PC-3 (cell line): ENCODE data around the gene WHRN. TPM values are rescaled to one million over a fixed set of nuclear protein-coding genes. Genes with fewer than 3 reads are reported as not detected.

ENCODE experiments used
- ATAC-seq: fragments of 200-7000 bp; cut with Tn5 transposase; 2 replicates; pipeline ENCODE4 v1.9.1; 2020; ENCODE audit warnings: mild to moderate bottlenecking, moderate library complexity
- BruUV-seq: library from RNA; stranded (reverse); fragments of 400-500 nt; replicated peaks from 2 replicates; lab custom pipeline; 2021; lab: Mats Ljungman, UMichigan
- CTCF ChIA-PET: fragments of 300-600 bp; sonication (Branson Sonifier 250); formaldehyde crosslinking; loops from one replicate; lab custom pipeline; 2022; ENCODE audit warnings: antibody characterized with exemption; lab: Charles Lee
- POLR2A ChIA-PET: fragments of 300-600 bp; sonication (Branson Sonifier 250); formaldehyde crosslinking; loops from one replicate; lab custom pipeline; 2022; ENCODE audit warnings: antibody characterized with exemption; ENCODE audit not compliant: unreplicated experiment; lab: Charles Lee
- DNase-seq: peaks from one replicate; pipeline ENCODE4 v3.0.0-alpha.2; 2015
- H2AFZ ChIP-seq: fragments of 300-600 bp; sonication (generic); 2 replicates; pipeline ENCODE4 v1.6.0; 2016; ENCODE audit warnings: antibody characterized with exemption, low read length
- H3F3A ChIP-seq: fragments of 300-600 bp; sonication (generic); one replicate; pipeline ENCODE4 v1.6.0; 2017; ENCODE audit warnings: antibody characterized with exemption, low read length, control low read depth, mild to moderate bottlenecking; ENCODE audit not compliant: unreplicated experiment
- H3K27ac ChIP-seq: fragments of 300-600 bp; sonication (generic); 2 replicates; pipeline ENCODE4 v1.5.1; 2016; ENCODE audit warnings: mild to moderate bottlenecking, low read length
- H3K27me3 ChIP-seq: fragments of 300-600 bp; sonication (generic); 2 replicates; pipeline ENCODE4 v1.6.1; 2016; ENCODE audit warnings: low read length, mixed read lengths
- H3K36me3 ChIP-seq: fragments of 300-600 bp; sonication (generic); 2 replicates; pipeline ENCODE4 v1.6.1; 2016; ENCODE audit warnings: low read depth, mixed run types, low read length, mixed read lengths
- H3K4me1 ChIP-seq: fragments of 300-600 bp; sonication (generic); 2 replicates; pipeline ENCODE4 v1.5.1; 2016; ENCODE audit warnings: low read length; ENCODE audit not compliant: insufficient read depth
- H3K4me2 ChIP-seq: fragments of 300-600 bp; sonication (generic); 2 replicates; pipeline ENCODE4 v1.6.0; 2016; ENCODE audit warnings: low read length
- H3K4me3 ChIP-seq: fragments of 300-600 bp; sonication (generic); 2 replicates; pipeline ENCODE4 v1.5.1; 2016; ENCODE audit warnings: mild to moderate bottlenecking, low read length, mixed read lengths
- H3K79me2 ChIP-seq: fragments of 300-600 bp; sonication (generic); 2 replicates; pipeline ENCODE4 v1.6.1; 2017; ENCODE audit warnings: low read length, mixed read lengths
- H3K9ac ChIP-seq: fragments of 300-600 bp; sonication (generic); 2 replicates; pipeline ENCODE4 v1.6.0; 2016; ENCODE audit warnings: mild to moderate bottlenecking, low read length
- H3K9me2 ChIP-seq: fragments of 300-600 bp; sonication (generic); replicated peaks from 2 replicates; pipeline ENCODE4 v1.6.1; 2016; ENCODE audit warnings: mixed run types, low read length, mixed read lengths
- H3K9me3 ChIP-seq: fragments of 300-600 bp; sonication (generic); 2 replicates; pipeline ENCODE4 v1.6.1; 2016; ENCODE audit warnings: low read length, mixed read lengths
- H4K20me1 ChIP-seq: fragments of 300-600 bp; sonication (generic); 2 replicates; pipeline ENCODE4 v1.6.1; 2016; ENCODE audit warnings: low read length, mixed read lengths
- CTCF ChIP-seq: fragments of 300-600 bp; sonication (generic); conservative IDR thresholded peaks from 2 replicates; pipeline ENCODE4 v1.5.1; 2017; ENCODE audit warnings: antibody characterized with exemption, low read depth, mild to moderate bottlenecking, low read length
- EZH2 ChIP-seq: fragments of 300-600 bp; sonication (generic); IDR thresholded peaks from one replicate; pipeline ENCODE4 v1.6.1; 2017; ENCODE audit warnings: antibody characterized with exemption, mild to moderate bottlenecking, low read length; ENCODE audit not compliant: unreplicated experiment
- EZH2phosphoT487 ChIP-seq: fragments of 300-600 bp; sonication (generic); IDR thresholded peaks from 2 replicates; pipeline ENCODE4 v1.6.1; 2018; ENCODE audit warnings: mild to moderate bottlenecking, antibody characterized with exemption, low read length, borderline replicate concordance
- intact Hi-C: fragments of 100-400 bp; cut with micrococcal nuclease; formaldehyde crosslinking; loops from 2 replicates; pipeline ENCODE4 v1.9.0; 2023
- total RNA-seq: library from RNA; depleted of rRNA; stranded (reverse); fragments of >200 nt; gene quantifications from 2 replicates; pipeline ENCODE4 v1.2.3, GENCODE V29; 2014

Gene WHRN
- total RNA-seq, 1 experiment from 2014 or later, result 10.5 TPM

GRCh38 chr9:114445616-114446015, 59.7 kb downstream of the WHRN start:
- no peak overlapping the region for H3K4me2 ChIP-seq
- H2AFZ ChIP-seq, result no peak overlapping the region
- no peaks in the 10 kb centered on the region for H3K36me3 ChIP-seq
- H3K4me3 ChIP-seq, result no peak overlapping the region
- H4K20me1 ChIP-seq, result no peaks in the 10 kb centered on the region
- POLR2A ChIA-PET, result no interaction called here
- no peaks in the 10 kb centered on the region for H3F3A ChIP-seq
- H3K4me1 ChIP-seq, result peaks cover 7% of the 10 kb centered on the region; the same call in 1 of the 2 replicates
- BruUV-seq, result no TSS peak
- CTCF ChIA-PET, result no interaction called here
- no peaks in the 10 kb centered on the region for H3K79me2 ChIP-seq
- H3K9me2 ChIP-seq, result no peaks in the 10 kb centered on the region
- no peaks in the 10 kb centered on the region for H3K27me3 ChIP-seq
- H3K9me3 ChIP-seq, result no peaks in the 10 kb centered on the region
- TF ChIP-seq EZH2 (no peak), CTCF (no peak), EZH2phosphoT487 (no peak)
- ATAC-seq (no peak), DNase-seq (no peak)
- intact Hi-C loops, result no loop called here
- H3K27ac ChIP-seq, result no peak overlapping the region
- no peak overlapping the region for H3K9ac ChIP-seq

GRCh38 chr9:114442022-114442421, 63.3 kb downstream of the WHRN start:
- H3K4me1 ChIP-seq, result peaks cover 7% of the 10 kb centered on the region; the same call in 1 of the 2 replicates
- H3K27me3 ChIP-seq, result no peaks in the 10 kb centered on the region
- H3K9me3 ChIP-seq, result no peaks in the 10 kb centered on the region
- ATAC-seq (no peak), DNase-seq (no peak)
- intact Hi-C loops, result no loop called here
- no peaks in the 10 kb centered on the region for H3K79me2 ChIP-seq
- H3K9me2 ChIP-seq, result no peaks in the 10 kb centered on the region
- no peak overlapping the region for H3K4me2 ChIP-seq
- ChIA-PET CTCF (no interaction called here), POLR2A (no interaction called here)
- H3K9ac ChIP-seq, result no peak overlapping the region
- H2AFZ ChIP-seq, result no peak overlapping the region
- no peak overlapping the region for H3K4me3 ChIP-seq
- no TSS peak for BruUV-seq
- no peaks in the 10 kb centered on the region for H3F3A ChIP-seq
- H4K20me1 ChIP-seq, result no peaks in the 10 kb centered on the region
- no peak overlapping the region for H3K27ac ChIP-seq
- TF ChIP-seq EZH2phosphoT487 (no peak), EZH2 (no peak), CTCF (no peak)
- H3K36me3 ChIP-seq, result no peaks in the 10 kb centered on the region

GRCh38 chr9:114437401-114437893, 67.8 kb downstream of the WHRN start:
- Histone ChIP-seq H3K4me2 (no peak overlapping the region), H3K27me3 (no peaks in the 10 kb centered on the region), H3K4me1 (no peaks in the 10 kb centered on the region), H2AFZ (no peak overlapping the region), H3K9me3 (no peaks in the 10 kb centered on the region), H3K36me3 (no peaks in the 10 kb centered on the region), H3K27ac (no peak overlapping the region), H3K9me2 (no peaks in the 10 kb centered on the region), H3F3A (no peaks in the 10 kb centered on the region), H4K20me1 (no peaks in the 10 kb centered on the region), H3K79me2 (no peaks in the 10 kb centered on the region), H3K9ac (no peak overlapping the region), H3K4me3 (no peak overlapping the region)
- TF ChIP-seq CTCF (no peak), EZH2phosphoT487 (no peak), EZH2 (no peak)
- intact Hi-C loops, result no loop called here
- BruUV-seq, result no TSS peak
- ChIA-PET CTCF (no interaction called here), POLR2A (no interaction called here)
- no peak for ATAC-seq
- no peak for DNase-seq
